KBM-7 (cell line): ENCODE results near the gene FOS.
"Not testable (repeated sequence)": the region's sequence is repeated elsewhere in the genome, so short reads cannot be mapped to it uniquely, and the experiment has no call there.

Source experiments
- DNase-seq: peaks from one replicate; pipeline ENCODE4 v3.0.0-alpha.2; 2015
- in situ Hi-C: fragments of 300-500 bp; cut with MboI; formaldehyde crosslinking; loops from 2 replicates; pipeline ENCODE4 v1.14.3; 2020; ENCODE audit warnings: low sequenced_read_pairs, low pct_unique_long_range_greater_than_20kb, mixed read lengths

Gene FOS

DNA sequence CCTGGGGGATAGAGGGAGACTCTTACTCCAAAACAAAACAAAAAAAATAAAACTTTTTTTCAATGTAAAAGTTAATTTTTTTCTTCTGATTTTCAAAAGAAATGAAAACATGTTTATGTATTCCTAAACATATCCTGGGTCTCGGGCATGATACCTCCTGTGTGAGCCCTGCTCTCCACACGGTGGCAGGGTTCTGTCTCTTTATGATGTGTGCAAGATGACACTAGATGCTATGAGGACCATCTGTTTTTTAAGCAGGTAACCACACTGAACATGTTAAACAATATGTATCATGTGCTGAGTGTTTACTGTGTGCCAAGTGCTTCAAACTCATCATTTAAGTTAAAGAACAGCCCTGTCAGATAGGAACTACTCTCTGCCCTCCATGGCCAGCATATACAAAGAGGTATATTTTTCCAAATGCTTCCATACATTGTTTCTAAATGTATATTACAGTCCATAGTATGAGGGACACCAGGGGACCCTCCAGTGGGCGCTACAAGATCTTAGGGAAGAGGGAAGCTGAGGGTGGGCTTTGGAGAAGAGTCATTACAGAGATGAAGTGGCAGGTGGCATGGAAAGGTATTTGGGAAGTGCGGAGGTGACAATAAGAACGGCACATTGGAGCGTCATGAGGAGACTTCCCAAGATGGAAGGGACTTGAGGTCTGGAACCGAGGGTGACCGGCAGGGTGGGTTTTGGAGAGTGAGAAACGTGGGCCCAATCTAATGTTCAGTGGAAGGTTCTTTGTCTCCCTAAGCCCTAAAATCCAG lies 28.5 kb downstream of the FOS start:
- peak; percentile 64 for DNase-seq
- in situ Hi-C loops, result no loop called here

DNA sequence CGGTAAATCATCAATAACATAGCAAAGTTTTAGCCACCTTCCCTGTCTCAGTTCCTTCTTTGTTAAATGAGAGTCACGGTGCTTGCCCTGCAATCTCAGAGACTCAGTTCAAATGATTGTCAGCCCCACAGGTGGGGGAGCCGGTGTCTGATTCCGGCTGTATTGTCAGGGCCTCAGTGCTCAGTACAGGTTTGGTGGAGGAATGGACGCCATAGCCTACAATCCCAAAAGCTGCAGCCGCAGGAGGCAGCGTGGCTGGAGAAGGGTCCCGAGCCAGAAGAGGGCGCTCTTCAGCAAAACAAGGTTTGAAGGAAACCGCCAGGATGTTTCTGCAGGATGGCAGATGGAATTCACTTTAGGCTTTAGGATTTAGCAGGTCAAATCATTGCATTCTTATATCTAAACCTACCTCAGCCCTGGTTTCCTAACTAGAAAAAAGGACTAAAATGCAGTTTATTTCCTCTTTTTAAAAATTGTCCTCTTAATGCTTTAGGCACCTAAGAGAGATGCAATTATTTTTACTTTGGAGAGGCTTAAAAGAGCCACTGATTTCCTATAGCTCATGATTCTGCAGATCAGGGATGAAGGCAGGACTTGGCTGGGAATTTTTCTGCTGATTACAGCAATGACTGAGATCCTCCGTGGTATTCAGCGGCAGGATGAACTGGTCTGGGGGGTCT lies 29.2 kb downstream of the FOS start:
- peak; percentile 86 for DNase-seq
- in situ Hi-C loops, result no loop called here

DNA sequence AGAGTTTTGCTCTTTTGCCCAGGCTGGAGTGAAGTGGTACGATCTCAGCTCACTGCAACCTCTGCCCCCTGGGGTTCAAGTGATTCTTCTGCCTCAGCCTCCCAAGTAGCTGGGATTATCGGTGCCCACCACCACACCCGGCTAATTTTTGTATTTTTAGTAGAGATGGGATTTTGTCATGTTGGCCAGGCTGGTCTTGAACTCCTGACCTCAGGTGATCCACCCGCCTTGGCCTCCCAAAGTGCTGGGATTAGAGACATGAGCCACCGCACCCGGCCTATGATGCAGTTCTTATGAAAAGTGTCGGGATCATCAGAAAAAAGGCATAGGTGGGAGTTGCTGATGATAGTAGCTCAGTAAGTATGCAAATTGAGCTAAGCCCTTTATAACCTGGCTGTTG lies 30.4 kb downstream of the FOS start:
- in situ Hi-C loops, DNase-seq: not testable (repeated sequence)

DNA sequence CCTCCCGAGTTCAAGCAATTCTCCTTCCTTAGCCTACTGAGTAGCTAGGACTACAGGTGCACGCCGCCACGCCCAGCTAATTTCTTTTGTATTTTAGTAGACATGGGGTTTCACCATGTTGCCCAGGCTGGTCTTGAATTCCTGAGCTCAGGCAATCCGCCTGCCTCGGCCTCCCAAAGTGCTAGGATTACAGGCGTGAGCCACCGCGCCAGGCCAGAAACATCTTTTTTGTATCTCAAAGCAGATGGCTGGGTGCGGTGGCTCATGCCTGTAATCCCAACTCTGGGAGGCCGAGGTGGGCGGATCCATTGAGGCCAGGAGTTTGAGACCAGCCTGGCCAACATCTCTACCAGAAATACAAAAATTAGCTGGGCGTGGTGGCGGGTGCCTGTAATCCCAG lies 30.9 kb downstream of the FOS start:
- in situ Hi-C loops, DNase-seq: not testable (repeated sequence)

DNA sequence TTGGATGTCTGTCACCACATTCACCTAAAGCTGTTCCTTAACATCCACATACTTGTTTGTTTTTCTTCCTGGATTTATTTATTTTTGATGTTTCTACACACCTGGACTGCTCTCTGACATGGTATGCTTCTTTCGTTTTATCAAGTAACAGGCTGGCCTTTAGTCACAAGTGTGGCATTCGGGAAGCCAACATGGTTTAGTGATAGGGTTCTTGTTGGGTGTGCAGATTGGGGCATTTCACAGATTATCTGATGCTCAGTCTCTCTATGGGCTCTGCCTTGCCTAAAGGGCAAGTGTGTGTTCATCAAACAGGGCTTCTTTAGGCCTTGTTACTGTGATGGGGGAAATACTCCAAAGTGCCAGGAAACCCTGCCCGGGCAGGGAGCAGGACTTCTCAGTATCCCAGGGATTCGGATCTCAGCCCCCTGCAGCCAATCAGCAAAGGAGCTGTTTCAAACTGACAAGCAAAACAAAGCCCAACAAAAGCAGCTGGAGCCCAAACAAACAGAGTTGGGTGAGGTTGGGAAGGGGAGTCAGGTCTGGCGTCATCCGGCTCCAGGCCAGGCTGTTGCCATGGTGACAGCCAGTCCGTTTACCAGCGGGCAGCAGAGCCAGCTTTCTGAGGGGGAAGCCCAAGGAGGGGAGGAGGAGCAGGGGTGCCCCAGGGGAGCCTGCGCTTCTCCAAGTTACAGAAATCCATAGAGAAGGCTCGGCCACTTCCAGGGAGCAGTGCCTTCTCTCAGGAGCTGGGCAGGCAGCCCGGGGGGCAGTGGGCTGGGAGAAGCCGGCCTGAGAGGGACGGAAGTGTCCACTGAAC lies 31.9 kb downstream of the FOS start:
- in situ Hi-C loops, result no loop called here
- no peak for DNase-seq

DNA sequence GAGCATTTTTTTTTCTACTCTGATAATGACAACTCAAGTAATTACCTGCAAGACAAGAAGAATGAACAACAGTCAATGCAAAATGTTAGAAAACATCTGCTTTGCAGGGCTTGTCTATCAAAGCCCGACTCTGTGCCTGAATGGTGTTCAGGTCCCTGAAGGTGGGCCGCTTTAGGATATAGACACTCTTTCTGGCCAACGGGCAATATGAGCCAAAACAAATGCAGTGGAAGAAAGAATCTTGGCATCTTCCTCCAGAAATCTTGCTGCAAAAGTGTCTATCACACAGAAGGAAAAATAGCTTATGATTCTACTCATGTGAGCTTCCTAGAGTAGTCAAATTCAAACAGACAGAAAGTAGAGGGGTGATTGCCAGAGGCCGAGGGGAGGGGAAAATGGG lies 32.7 kb downstream of the FOS start:
- in situ Hi-C loops, result no loop called here
- DNase-seq, result no peak

DNA sequence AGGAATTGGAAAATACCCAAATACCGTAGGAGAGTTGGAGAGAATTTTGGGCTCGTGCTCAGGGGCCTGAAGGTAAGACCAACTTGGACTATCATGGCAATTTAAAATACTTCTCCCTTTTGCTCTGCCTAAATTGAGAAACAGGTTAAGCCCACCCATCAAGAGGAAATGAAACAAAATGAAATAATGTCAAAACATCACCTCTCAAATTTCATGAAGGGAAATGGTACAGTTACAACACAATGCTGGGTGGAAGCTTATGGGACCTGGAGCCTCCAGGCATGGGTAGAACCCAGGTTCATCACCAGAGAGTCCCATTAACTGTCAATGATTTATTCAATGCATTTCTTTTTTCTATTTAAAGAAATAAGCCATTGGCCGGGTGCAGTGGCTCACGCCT lies 33.7 kb downstream of the FOS start:
- DNase-seq, result no peak

DNA sequence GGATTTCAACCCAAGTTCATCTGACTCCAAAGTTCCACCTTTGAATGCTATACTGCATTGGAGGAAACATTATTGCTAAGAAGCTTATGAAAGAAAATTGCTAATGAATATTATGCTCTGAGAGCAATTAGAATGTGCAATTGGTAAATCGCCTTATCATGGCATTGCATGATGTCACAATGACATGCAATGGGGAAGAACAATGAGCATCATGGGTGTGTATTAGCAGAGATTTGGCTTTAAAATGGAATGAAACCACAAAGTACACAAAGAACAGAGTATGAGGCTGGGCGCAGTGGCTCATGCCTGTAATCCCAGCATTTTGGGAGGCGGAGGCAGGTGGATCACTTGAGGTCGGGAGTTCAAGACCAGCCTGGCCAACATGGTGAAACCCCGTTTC lies 34.7 kb downstream of the FOS start:
- in situ Hi-C loops, result no loop called here
- DNase-seq, result no peak

More for the DNA sequence above, 33.7 kb downstream of the FOS start:
- in situ Hi-C loops, result no loop called here

DNA sequence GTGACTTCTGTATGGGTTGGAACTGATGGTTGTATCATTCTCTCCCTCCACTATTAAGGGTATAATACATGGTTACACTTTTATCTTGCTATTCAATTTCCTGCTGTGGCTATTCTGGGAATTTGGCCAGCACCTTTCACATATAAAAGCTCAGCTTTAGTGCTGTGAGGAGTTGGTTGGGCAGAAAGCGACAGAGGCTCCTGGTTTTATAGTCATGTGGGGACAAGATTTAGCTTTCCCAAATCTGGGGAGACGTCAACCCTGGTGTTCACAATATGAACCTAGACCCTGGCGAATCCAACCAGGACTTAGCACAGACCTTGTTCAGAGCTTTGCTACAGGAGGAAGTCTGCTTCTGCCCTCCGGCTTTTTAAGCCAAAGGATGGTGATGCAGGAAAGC lies 36.5 kb downstream of the FOS start:
- in situ Hi-C loops, result no loop called here
- DNase-seq, result no peak

DNA sequence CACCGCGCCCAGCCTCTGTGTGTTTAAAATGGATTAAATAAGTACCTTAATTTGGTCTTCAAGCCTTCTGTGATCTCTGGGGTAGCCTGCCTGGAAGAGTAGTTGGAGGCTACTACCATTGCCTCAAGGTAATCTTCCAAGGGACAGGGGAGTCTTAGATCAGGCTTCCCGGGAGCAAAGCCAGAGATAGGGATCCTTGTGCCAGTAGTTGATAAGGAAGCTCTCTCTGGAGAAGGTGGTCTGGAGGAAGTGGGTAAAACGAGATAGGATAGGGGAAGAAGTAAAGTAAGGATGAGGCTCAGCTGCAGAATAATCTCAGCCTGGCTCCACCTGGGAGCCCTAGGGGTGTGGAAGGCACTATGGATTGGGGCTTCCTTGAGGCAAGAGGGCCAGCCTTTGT lies 38.5 kb downstream of the FOS start:
- no peak for DNase-seq
- in situ Hi-C loops, result no loop called here

DNA sequence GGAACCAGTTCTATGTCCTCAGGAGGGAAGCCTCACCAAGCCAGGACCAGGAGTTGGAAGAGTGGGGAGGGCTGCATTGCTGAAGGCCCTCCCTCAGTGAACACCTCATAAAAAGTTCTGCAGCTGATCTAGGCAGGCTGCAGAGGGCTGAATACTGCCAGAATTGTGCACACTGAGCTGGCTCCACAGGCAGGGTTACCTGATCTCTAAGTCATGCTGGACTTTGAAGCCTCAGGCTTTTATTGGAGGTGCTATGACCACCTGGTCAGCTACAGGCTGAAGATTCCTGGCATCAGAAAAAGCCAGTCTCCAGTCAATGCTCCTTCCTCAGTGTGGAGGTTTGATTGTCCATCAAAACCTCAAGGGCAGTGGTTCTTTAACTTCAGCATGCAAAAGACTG lies 39.7 kb downstream of the FOS start:
- in situ Hi-C loops, result no loop called here
- DNase-seq, result no peak

DNA sequence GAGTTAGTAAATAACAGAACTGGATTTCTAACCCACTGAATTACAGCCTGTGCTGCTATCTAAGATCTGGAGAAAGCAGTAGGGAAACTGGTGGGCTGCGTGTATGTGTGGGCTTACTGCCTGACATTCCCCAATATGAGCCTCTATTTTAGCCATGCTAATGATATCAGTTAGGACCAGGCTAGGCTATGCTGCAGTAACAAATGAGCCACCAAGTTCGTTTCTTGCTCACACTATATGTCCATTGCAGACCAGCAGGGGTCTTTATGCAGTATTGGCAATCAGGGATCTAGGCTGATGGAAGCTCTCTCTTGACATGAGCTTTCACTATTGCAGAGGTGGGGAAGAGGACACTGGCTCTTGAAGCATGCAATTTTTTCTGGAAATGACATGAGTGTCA lies 40.4 kb downstream of the FOS start:
- in situ Hi-C loops, result no loop called here

DNA sequence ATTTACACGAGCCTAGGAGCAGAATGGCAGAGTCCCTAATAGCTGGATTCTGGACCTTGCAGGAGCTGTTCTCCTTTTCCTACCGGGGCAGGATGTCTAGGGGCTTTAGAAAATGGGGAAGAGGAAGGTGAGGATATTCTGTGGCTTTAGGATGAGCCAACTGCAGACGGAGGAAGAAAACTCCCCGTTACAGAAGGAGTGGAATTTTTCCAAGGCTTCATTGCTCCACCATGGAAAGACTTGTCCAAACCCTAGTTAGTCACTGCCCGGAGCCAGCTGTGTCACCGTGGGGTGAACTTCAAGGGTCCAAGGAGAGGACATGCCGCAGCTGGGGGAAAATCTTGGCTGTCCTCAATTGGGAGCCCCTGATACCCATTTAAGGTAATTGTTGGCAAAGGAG lies 41.6 kb downstream of the FOS start:
- no peak for DNase-seq
- in situ Hi-C loops, result no loop called here

More for the DNA sequence above, 40.4 kb downstream of the FOS start:
- DNase-seq, result no peak

DNA sequence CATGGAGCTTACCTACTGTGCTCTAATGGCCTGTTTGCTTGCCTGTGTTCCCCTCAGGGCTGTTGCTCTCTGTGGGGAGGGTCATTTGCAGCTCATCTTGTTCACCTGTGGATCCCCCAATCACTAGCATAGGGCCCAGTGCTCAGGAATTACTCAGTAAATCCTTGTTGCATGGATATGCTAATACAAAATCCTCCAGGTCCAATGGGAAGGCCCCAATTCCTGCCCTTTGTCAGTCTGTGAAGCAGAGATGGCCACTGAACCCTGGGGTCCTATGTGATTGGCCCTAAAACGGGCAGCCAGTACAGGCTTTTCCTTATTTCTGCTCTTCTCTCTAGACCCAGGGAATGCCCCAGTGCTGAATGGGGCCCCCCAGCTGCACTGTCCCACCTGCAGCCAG lies 44.1 kb downstream of the FOS start:
- in situ Hi-C loops, result no loop called here
- DNase-seq, result no peak

DNA sequence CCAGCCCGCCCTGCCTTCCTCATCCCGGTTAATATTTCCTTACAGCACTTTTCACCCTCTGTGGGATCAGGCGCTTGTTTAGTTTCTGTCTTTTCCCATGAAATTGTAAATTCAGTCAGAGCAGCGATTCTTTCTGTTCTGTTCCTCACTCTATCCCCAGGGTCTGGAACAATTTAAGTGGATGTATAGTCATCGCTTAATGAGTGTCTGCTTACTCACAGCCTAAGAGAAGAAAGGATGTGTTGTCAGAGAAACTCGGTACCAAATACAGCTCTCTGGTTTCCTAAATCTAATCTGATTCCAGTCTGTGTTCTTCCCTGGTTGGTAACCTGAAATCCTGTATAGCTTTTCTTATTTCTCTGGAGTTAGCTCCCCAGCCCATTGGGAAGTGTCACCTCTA lies 44.9 kb downstream of the FOS start:
- DNase-seq, result no peak
- in situ Hi-C loops, result no loop called here

DNA sequence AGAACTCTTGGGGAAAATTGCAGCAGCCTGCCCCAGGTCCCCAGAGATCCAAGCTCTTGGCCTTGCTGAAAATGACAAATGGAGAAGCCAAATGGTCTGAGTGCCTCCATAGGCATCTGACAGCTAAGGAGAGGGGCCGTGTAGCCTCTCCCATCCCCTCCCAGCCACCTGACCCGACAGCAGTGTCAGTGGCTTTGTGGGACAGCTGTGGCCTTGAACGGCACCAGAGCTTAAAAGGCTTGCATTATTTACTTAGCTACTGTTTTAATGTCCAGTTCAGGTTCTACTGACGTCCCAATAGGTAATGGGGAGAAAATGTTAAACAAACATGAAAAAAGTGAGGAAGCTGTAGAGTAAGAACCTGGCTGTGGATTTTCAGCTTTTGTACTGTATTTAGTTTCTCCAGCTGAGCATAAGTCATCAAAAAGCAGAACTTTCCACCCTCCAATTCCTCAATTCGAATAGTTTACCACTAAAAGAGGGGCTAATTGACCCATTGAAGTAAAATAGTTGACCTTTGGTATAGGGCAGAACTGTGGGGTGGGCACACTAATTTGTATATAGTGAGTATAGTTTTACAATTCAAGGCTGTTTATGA lies 50.0 kb downstream of the FOS start:
- no peak for DNase-seq
- in situ Hi-C loops, result no loop called here

DNA sequence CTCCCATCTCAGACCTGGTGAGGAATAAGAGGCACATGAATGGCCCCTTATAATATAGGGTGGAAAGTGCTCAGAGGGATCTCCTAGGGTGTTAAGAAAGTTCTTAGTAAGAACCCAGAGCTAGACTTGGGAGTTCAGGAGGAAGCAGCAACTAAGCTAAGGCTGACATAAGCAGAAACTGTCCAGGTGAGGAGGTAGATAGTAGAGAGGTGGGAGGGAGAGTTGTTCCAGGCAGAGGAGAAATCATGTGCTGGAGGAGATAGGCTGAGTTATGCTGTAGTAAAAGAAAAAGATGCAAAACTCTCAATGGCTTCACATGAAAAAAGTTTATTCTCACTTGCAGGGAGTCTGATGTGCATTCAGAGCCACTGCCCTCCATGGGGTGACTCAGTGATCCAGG lies 50.7 kb downstream of the FOS start:
- DNase-seq, result no peak
- in situ Hi-C loops, result no loop called here

DNA sequence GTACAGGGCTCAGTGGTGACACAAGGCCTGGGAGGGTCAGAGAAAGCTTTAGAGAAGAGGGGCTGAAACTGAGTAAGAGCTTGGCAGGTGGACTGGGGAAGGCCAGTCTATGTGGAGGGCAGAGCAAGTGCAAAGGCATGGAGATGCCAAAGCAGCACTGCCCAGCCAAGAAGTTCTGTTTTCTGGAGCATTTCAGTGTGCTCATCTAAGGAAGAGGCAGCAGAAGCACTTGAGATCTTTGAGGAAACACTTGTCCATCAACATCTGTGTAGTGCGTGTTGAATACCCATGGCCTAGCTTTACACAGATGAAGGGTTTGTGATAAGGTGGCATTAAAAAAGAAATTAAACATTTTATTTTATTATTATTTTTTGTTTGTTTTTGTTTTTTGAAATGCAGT lies 52.8 kb downstream of the FOS start:
- in situ Hi-C loops, result no loop called here
- no peak for DNase-seq
